Fibroblast of lung (primary cell): ENCODE measurements around the gene PYGL. TPM values are rescaled to one million over a fixed set of nuclear protein-coding genes. Genes with fewer than 3 reads are reported as not detected.

Source experiments
- DNase-seq, 2 donors: peaks; one replicate each; pipeline versions ENCODE4 v3.0.0 to v3.0.0-alpha.2; 2010; ENCODE audit warnings: low read depth in 2 of 2
- H2AFZ ChIP-seq: 2 replicates; pipeline ENCODE4 v1.5.1; 2012; ENCODE audit warnings: low read length, control low read depth, inconsistent platforms
- H3K27ac ChIP-seq: 2 replicates; pipeline ENCODE4 v1.5.1; 2011; ENCODE audit warnings: low read length, control low read depth; ENCODE audit not compliant: insufficient read depth
- H3K27me3 ChIP-seq: 2 replicates; pipeline ENCODE4 v1.5.1; 2011; ENCODE audit warnings: mild to moderate bottlenecking, low read length; ENCODE audit not compliant: control insufficient read depth, insufficient read depth
- H3K36me3 ChIP-seq: 2 replicates; pipeline ENCODE4 v1.5.1; 2011; ENCODE audit warnings: low read length; ENCODE audit not compliant: control insufficient read depth, insufficient read depth
- H3K4me1 ChIP-seq: 2 replicates; pipeline ENCODE4 v1.5.1; 2011; ENCODE audit warnings: low read length; ENCODE audit not compliant: control insufficient read depth, insufficient read depth; ENCODE audit errors: extremely low read depth
- H3K4me2 ChIP-seq: 2 replicates; pipeline ENCODE4 v1.5.1; 2011; ENCODE audit warnings: low read length, control low read depth; ENCODE audit not compliant: insufficient read depth; ENCODE audit errors: extremely low read depth
- H3K4me3 ChIP-seq, 4 experiments: fragments of 200-600 bp in 1 of 4; sonication (generic) in 1 of 4; replicated peaks in 1 of 4; 2 replicates each; pipeline ENCODE4 v1.5.1; 2011 to 2016; ENCODE audit warnings: low read length in 4 of 4, low read depth in 3 of 4, mild to moderate bottlenecking in 3 of 4, control low read depth in 2 of 4, inconsistent platforms in 1 of 4, mixed read lengths in 1 of 4; ENCODE audit not compliant: insufficient read depth in 1 of 4; ENCODE audit errors: control extremely low read depth in 1 of 4
- H3K79me2 ChIP-seq: 2 replicates; pipeline ENCODE4 v1.5.1; 2012; ENCODE audit warnings: mild to moderate bottlenecking, low read length, inconsistent platforms; ENCODE audit not compliant: control insufficient read depth, insufficient read depth
- H3K9ac ChIP-seq: 2 replicates; pipeline ENCODE4 v1.5.1; 2011; ENCODE audit warnings: mild to moderate bottlenecking, low read length, control low read depth; ENCODE audit not compliant: insufficient read depth
- H3K9me3 ChIP-seq: 2 replicates; pipeline ENCODE4 v1.5.1; 2012; ENCODE audit warnings: low read depth, low read length; ENCODE audit not compliant: control insufficient read depth, insufficient read depth
- H4K20me1 ChIP-seq: 2 replicates; pipeline ENCODE4 v1.5.1; 2011; ENCODE audit warnings: low read length; ENCODE audit not compliant: control insufficient read depth, insufficient read depth; ENCODE audit errors: extremely low read depth
- EZH2 ChIP-seq: IDR thresholded peaks from 2 replicates; pipeline ENCODE4 v1.5.1; 2012; ENCODE audit warnings: low read length, control low read depth, mild to moderate bottlenecking; ENCODE audit errors: missing control alignments
- polyA plus RNA-seq, 2 donors: library from polyadenylated mRNA; depleted of rRNA in 1 of 2; stranded (reverse) in 1 of 2; unstranded in 1 of 2; fragments of >200 nt; gene quantifications; 2 replicates each; pipeline ENCODE4 v1.2.1, GENCODE V29; 2011 to 2012; ENCODE audit warnings: missing spikeins in 1 of 2
- total RNA-seq: library from RNA; depleted of rRNA; stranded (reverse); fragments of >200 nt; gene quantifications from 2 replicates; pipeline ENCODE4 v1.2.1, GENCODE V29; 2014
- TF ChIP-seq, protein P1 (sequence below), 2 donors: IDR thresholded peaks in 1 of 2; conservative IDR thresholded peaks in 1 of 2; 1 replicate in 1 of 2; 2 replicates in 1 of 2; pipeline ENCODE4 v1.5.1; 2011 to 2012; ENCODE audit warnings: low read length in 2 of 2, control low read depth in 1 of 2, inconsistent platforms in 1 of 2, low read depth in 1 of 2, mild to moderate bottlenecking in 1 of 2

PYGL gene
- total and polyA plus RNA-seq, 2 donors (not counting 1 experiment from before 2014, with no cell fraction given): 56.2 to 76.8 TPM

DNA sequence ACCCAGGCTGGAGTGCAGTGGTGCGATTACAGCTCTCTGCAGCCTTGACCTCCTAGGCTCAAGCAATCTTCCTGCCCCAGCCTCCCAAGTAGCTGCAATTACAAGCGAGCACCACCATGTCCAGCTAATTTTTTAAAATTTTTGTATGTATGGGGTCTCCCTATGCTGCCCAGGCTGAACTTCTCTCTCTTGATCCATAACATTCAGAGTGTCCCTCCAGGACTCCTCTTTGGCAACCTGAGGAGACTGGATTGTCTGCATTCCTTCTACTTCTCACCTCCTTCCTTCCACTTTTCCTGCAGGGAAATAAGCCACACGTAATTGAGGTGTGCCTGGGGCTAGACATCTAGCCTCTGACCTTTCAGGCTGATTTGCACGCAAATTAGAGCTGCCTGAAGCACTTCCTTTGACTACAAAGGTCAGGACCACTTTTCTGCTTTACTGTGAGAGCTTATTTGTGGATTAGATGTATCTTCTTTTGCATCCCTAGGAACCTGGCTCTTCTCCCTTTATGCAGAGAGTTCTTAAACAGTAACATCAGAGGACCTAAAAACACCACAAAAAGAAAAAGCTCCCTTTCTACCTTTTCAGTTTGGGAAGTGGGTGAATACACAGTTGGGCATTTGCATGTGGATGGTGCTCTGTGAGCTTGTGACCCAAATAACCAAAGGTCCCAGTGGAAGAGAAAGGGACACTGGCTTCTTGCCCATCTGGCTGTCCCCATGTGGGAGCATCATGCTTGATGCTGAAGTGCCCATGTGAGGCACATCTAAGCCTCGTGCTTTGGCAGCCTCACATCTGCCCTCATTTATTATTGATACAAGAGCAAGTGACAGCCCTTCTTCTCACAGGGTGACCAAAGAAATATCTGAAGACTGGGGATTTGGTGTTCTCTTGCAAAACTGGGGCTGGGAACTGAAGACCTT lies 33.5 kb downstream of the PYGL start:
- Histone ChIP-seq H3K9ac (no peak overlapping the region), H3K4me3 (no peak overlapping the region), H3K36me3 (peaks cover 2% of the 10 kb centered on the region), H3K9me3 (no peaks in the 10 kb centered on the region), H2AFZ (no peak overlapping the region), H3K79me2 (no peaks in the 10 kb centered on the region), H3K4me2 (no peak overlapping the region), H3K4me1 (no peaks in the 10 kb centered on the region), H4K20me1 (no peaks in the 10 kb centered on the region), H3K27ac (no peak overlapping the region), H3K27me3 (no peaks in the 10 kb centered on the region)
- no peak for DNase-seq
- TF ChIP-seq, protein P1, sequence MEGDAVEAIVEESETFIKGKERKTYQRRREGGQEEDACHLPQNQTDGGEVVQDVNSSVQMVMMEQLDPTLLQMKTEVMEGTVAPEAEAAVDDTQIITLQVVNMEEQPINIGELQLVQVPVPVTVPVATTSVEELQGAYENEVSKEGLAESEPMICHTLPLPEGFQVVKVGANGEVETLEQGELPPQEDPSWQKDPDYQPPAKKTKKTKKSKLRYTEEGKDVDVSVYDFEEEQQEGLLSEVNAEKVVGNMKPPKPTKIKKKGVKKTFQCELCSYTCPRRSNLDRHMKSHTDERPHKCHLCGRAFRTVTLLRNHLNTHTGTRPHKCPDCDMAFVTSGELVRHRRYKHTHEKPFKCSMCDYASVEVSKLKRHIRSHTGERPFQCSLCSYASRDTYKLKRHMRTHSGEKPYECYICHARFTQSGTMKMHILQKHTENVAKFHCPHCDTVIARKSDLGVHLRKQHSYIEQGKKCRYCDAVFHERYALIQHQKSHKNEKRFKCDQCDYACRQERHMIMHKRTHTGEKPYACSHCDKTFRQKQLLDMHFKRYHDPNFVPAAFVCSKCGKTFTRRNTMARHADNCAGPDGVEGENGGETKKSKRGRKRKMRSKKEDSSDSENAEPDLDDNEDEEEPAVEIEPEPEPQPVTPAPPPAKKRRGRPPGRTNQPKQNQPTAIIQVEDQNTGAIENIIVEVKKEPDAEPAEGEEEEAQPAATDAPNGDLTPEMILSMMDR (conservative IDR thresholded peaks at IDR 0.05 in 1 of 2, IDR thresholded peaks at IDR 0.05 in 1 of 2; ENCODE audit: low read depth in 1 of 2, low read length in 2 of 2): no peak

DNA sequence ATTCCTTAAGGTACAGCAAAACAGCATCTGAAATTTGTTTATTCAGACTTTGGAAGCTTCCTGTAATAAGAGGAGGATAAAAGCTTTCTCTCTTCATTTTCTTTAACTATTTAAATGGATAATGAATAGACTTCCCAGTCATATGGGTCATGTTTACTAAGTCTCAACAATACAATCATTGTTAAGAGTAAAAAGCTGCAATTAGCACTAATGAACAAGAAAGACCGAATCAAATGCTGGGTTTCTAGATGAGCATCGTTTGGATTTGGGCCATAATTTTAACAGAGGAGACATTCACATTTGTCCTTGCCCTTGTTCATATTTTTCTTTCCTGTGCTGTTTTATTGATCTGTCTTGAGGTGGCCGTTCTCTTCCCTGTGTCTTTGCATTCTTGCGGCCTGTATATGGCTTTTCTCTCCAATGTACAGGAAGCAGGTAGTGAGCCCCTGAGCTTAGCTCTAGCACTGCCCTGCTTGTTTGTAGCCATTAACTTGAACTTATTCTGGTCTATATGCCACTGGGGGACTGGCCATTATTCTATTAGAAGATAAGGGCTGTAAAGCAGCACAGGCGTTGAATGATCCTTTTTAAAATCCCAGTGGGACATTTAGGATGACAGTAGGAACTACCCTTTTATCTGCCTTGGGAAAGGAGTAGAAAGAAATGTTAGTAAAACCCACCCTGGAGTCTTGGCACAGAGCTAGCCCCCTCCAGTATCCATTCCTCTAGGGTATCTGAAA lies 37.8 kb downstream of the PYGL start:
- H3K79me2 ChIP-seq: no peaks in the 10 kb centered on the region
- DNase-seq: no peak
- no peaks in the 10 kb centered on the region for H3K27me3 ChIP-seq
- H4K20me1 ChIP-seq: no peaks in the 10 kb centered on the region
- H3K4me2 ChIP-seq: no peak overlapping the region
- H2AFZ ChIP-seq: no peak overlapping the region
- no peaks in the 10 kb centered on the region for H3K4me1 ChIP-seq
- H3K27ac ChIP-seq: no peak overlapping the region
- TF ChIP-seq, protein P1 (conservative IDR thresholded peaks at IDR 0.05 in 1 of 2, IDR thresholded peaks at IDR 0.05 in 1 of 2; ENCODE audit: low read depth in 1 of 2, low read length in 2 of 2): no peak
- no peak for TF ChIP-seq EZH2
- no peak overlapping the region for H3K4me3 ChIP-seq
- peaks cover 2% of the 10 kb centered on the region for H3K36me3 ChIP-seq
- no peaks in the 10 kb centered on the region for H3K9me3 ChIP-seq
- H3K9ac ChIP-seq: no peak overlapping the region

DNA sequence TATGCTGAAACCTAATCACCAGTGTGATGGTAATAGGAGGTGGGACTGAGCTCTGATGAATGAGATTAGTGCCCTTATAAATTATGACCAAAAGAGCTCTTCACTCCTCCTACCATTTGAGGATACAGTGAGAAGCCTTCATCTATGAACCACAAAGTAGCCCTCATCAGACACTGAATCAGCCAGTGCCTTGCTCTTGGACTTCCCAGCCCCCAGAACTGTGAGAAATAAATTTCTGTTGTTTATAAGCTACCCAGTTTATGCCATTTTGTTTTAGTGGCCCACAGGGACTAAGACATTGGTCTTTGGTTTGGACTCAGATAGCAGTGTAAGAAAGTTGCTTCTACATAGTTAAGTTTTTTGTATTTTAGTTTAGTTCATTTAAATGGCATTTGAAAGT lies 39.6 kb downstream of the PYGL start:
- DNase-seq: no peak
- no peak overlapping the region for H3K27ac ChIP-seq

More for the DNA sequence above, 39.6 kb downstream of the PYGL start:
- Histone ChIP-seq H3K9ac (no peak overlapping the region), H2AFZ (no peak overlapping the region), H3K36me3 (peaks cover 2% of the 10 kb centered on the region), H3K4me3 (no peak overlapping the region), H4K20me1 (no peaks in the 10 kb centered on the region), H3K4me2 (no peak overlapping the region), H3K79me2 (no peaks in the 10 kb centered on the region), H3K9me3 (no peaks in the 10 kb centered on the region), H3K27me3 (no peaks in the 10 kb centered on the region), H3K4me1 (no peaks in the 10 kb centered on the region)
- no peak for TF ChIP-seq EZH2
- TF ChIP-seq, protein P1 (conservative IDR thresholded peaks at IDR 0.05 in 1 of 2, IDR thresholded peaks at IDR 0.05 in 1 of 2; ENCODE audit: low read depth in 1 of 2, low read length in 2 of 2): no peak
